ENCODE data around the gene ARID5B. TPM values are rescaled to one million over a fixed set of nuclear protein-coding genes. Genes with fewer than 3 reads are reported as not detected.

ARID5B gene
- total RNA-seq, 1 experiment from 2014 or later, result 0.04 TPM

DNA sequence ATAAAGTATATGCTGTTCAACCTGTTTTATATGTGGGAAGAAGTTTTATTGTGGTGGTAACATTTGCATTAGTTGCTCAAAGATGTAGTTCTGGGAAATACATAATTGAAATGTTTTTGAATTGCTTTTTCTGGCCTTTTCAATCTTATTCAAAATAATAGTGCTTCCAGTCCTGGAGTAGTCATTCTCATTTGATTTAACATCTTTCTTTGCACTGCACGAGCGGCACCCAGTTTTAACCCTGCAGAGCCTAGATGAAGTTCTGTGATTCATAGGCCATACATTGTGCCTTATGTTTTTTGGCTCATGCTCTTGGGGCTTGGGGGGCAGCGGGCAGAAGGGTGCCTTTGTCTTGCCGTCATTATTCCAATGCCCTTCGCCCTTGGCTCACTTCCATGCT, 9.9 kb downstream of the ARID5B start:
- TF ChIP-seq, protein P1, sequence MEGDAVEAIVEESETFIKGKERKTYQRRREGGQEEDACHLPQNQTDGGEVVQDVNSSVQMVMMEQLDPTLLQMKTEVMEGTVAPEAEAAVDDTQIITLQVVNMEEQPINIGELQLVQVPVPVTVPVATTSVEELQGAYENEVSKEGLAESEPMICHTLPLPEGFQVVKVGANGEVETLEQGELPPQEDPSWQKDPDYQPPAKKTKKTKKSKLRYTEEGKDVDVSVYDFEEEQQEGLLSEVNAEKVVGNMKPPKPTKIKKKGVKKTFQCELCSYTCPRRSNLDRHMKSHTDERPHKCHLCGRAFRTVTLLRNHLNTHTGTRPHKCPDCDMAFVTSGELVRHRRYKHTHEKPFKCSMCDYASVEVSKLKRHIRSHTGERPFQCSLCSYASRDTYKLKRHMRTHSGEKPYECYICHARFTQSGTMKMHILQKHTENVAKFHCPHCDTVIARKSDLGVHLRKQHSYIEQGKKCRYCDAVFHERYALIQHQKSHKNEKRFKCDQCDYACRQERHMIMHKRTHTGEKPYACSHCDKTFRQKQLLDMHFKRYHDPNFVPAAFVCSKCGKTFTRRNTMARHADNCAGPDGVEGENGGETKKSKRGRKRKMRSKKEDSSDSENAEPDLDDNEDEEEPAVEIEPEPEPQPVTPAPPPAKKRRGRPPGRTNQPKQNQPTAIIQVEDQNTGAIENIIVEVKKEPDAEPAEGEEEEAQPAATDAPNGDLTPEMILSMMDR (conservative IDR thresholded peaks at IDR 0.05), result no peak
- no peaks in the 10 kb centered on the region for H3K23me2 ChIP-seq (ENCODE audit: insufficient read length, low read depth, low read length, poor library complexity, severe bottlenecking)
- no CpG with 5 or more reads among the region's 5 CpGs for WGBS (ENCODE audit: extremely low coverage, insufficient read length, low lambda C conversion rate)
- H3K9me3 ChIP-seq (ENCODE audit: control insufficient read depth, low read depth, low read length), result no peaks in the 10 kb centered on the region
- no peaks in the 10 kb centered on the region for H3K4me1 ChIP-seq (ENCODE audit: insufficient read depth, low read length)
- H3T11ph ChIP-seq (ENCODE audit: low read length), result no peak overlapping the region
- no peak overlapping the region for H2BK15ac ChIP-seq (ENCODE audit: low read depth, low read length)
- no peak overlapping the region for H2BK20ac ChIP-seq (ENCODE audit: low read depth, low read length, poor library complexity, severe bottlenecking)
- no peak overlapping the region for H3K56ac ChIP-seq (ENCODE audit: insufficient read length, low read depth, low read length)
- no peak overlapping the region for H4K91ac ChIP-seq (ENCODE audit: insufficient read length, low read depth, low read length)
- H2AFZ ChIP-seq (ENCODE audit: low read length), result no peak overlapping the region
- DNase-seq, result no peak
- H3K18ac ChIP-seq (ENCODE audit: insufficient read length, low read depth, low read length), result no peak overlapping the region
- no peak overlapping the region for H2BK5ac ChIP-seq (ENCODE audit: insufficient read length, low read length)
- Mint-ChIP-seq H3K4me1 (no peaks in the 10 kb centered on the region), H3K4me3 (no peak overlapping the region), H3K27me3 (ENCODE audit: low read depth) (no peaks in the 10 kb centered on the region), H3K27ac (no peak overlapping the region), H3K36me3 (ENCODE audit: insufficient read depth in 1 of 3, low read depth in 3 of 3) (no peaks in the 10 kb centered on the region), H3K9me3 (no peaks in the 10 kb centered on the region)
- no peak overlapping the region for H3K9ac ChIP-seq (ENCODE audit: extremely low read depth, insufficient read length, low read length)
- no peaks in the 10 kb centered on the region for H3K79me2 ChIP-seq (ENCODE audit: insufficient read depth, low read length)
- no peak overlapping the region for H4K8ac ChIP-seq (replicated peaks; ENCODE audit: insufficient read length, low read depth, low read length)
- H2AK5ac ChIP-seq (ENCODE audit: insufficient read length, low read length), result no peak overlapping the region
- no peak overlapping the region for H4K5ac ChIP-seq (ENCODE audit: insufficient read length, low read depth, low read length)
- H3K4ac ChIP-seq (ENCODE audit: low read depth, low read length), result no peak overlapping the region
- no peak overlapping the region for H3K4me2 ChIP-seq (ENCODE audit: insufficient read depth, insufficient read length, low read length)
- no peaks in the 10 kb centered on the region for H4K20me1 ChIP-seq (ENCODE audit: control insufficient read depth, insufficient read depth, insufficient read length)
- no peaks in the 10 kb centered on the region for H3K79me1 ChIP-seq (ENCODE audit: insufficient read depth, low read depth, low read length, poor library complexity, severe bottlenecking)
- H3K27ac ChIP-seq (ENCODE audit: insufficient read length, low read depth, low read length), result no peak overlapping the region
- H3K27me3 ChIP-seq (ENCODE audit: insufficient read depth, low read length), result no peaks in the 10 kb centered on the region
- H3K23ac ChIP-seq (ENCODE audit: insufficient read length, low read depth, low read length), result no peak overlapping the region
- no peak overlapping the region for H2BK120ac ChIP-seq (ENCODE audit: low read depth, low read length, poor library complexity, severe bottlenecking)
- H3K14ac ChIP-seq (ENCODE audit: insufficient read depth, low read length), result no peak overlapping the region
- H2BK12ac ChIP-seq (ENCODE audit: insufficient read length, low read depth, low read length), result no peak overlapping the region
